NCI-H2029 treated with DMSO at 0.1 percent for 48 hours (cell line): Measurements from ENCODE around the gene MYOZ3.

Experiments
- DNase-seq: peaks from one replicate; lab custom pipeline; 2025; lab: John Stamatoyannopoulos, UW

Gene MYOZ3

GRCh38 chr5:150642991-150643710 lies 17.9 kb upstream of the MYOZ3 start:
- DNase-seq = no peak

GRCh38 chr5:150644058-150644457 lies 17.0 kb upstream of the MYOZ3 start:
- no peak for DNase-seq

- no peak for DNase-seq
Measured at GRCh38 chr5:150644514-150644913, 16.5 kb upstream of the MYOZ3 start.

- no peak for DNase-seq
Measured at GRCh38 chr5:150645070-150645700, 15.9 kb upstream of the MYOZ3 start.

- no peak for DNase-seq
Measured at GRCh38 chr5:150647275-150648251, 13.5 kb upstream of the MYOZ3 start.

- DNase-seq = no peak
Measured at GRCh38 chr5:150648294-150649107, 12.6 kb upstream of the MYOZ3 start.

GRCh38 chr5:150649108-150650020 lies 11.7 kb upstream of the MYOZ3 start:
- DNase-seq = no peak

GRCh38 chr5:150650021-150651006 lies 10.7 kb upstream of the MYOZ3 start:
- DNase-seq = no peak

- DNase-seq = no peak
Measured at GRCh38 chr5:150651382-150651781, 9.7 kb upstream of the MYOZ3 start.

GRCh38 chr5:150651924-150652671 lies 9.0 kb upstream of the MYOZ3 start:
- DNase-seq = no peak

GRCh38 chr5:150653145-150653761 lies 7.8 kb upstream of the MYOZ3 start:
- DNase-seq = no peak

- DNase-seq = no peak
Measured at GRCh38 chr5:150653762-150654556, 7.1 kb upstream of the MYOZ3 start.

- no peak for DNase-seq
Measured at GRCh38 chr5:150655221-150655620, 5.8 kb upstream of the MYOZ3 start.

- DNase-seq = peak; percentile 11
Measured at GRCh38 chr5:150656191-150657132, 4.6 kb upstream of the MYOZ3 start.

- no peak for DNase-seq
Measured at GRCh38 chr5:150658121-150658520, 2.9 kb upstream of the MYOZ3 start.

GRCh38 chr5:150658699-150659265 lies 2.3 kb upstream of the MYOZ3 start:
- DNase-seq = no peak
